Caco-2 (cell line): ENCODE data around the gene RUVBL1. TPM values are rescaled to one million over a fixed set of nuclear protein-coding genes. Genes with fewer than 3 reads are reported as not detected.

Experiments
- BruUV-seq: library from RNA; stranded (reverse); fragments of 400-500 nt; replicated peaks from 2 replicates; lab custom pipeline; 2021; lab: Mats Ljungman, UMichigan
- CTCF ChIA-PET: fragments of 300-600 bp; sonication (Branson Sonifier 250); formaldehyde crosslinking; loops from one replicate; lab custom pipeline; 2022; ENCODE audit warnings: antibody characterized with exemption; lab: Charles Lee
- POLR2A ChIA-PET: fragments of 300-600 bp; sonication (Branson Sonifier 250); formaldehyde crosslinking; loops from one replicate; lab custom pipeline; 2022; ENCODE audit warnings: antibody characterized with exemption; lab: Charles Lee
- DNase-seq, 2 experiments: peaks; one replicate each; pipeline versions ENCODE4 v3.0.0 to v3.0.0-alpha.2; 2020 to 2022
- H3K27me3 ChIP-seq: replicated peaks from 2 replicates; pipeline ENCODE4 v1.6.0; 2011; ENCODE audit warnings: low read length; ENCODE audit not compliant: control insufficient read depth, insufficient read depth
- H3K36me3 ChIP-seq: 2 replicates; pipeline ENCODE4 v1.5.1; 2011; ENCODE audit warnings: low read length; ENCODE audit not compliant: control insufficient read depth, insufficient read depth
- H3K4me1 ChIP-seq: fragments of 250-450 bp; sonication (Bioruptor Pico); 2 replicates; pipeline ENCODE4 v1.5.1; 2020; ENCODE audit warnings: mild to moderate bottlenecking
- H3K4me3 ChIP-seq: 2 replicates; pipeline ENCODE4 v1.5.1; 2011; ENCODE audit warnings: low read depth, mild to moderate bottlenecking, control low read depth, low read length
- H3K9me3 ChIP-seq: fragments of 250-450 bp; sonication (Bioruptor Pico); 2 replicates; pipeline ENCODE4 v1.5.1; 2020; ENCODE audit warnings: mild to moderate bottlenecking, moderate library complexity
- H3K27ac Mint-ChIP-seq: one replicate; pipeline ENCODE4 v1.8.0; 2022; ENCODE audit warnings: mixed read lengths; ENCODE audit not compliant: unreplicated experiment
- H3K27me3 Mint-ChIP-seq: one replicate; pipeline ENCODE4 v1.8.0; 2022; ENCODE audit warnings: mixed read lengths; ENCODE audit not compliant: insufficient read depth, unreplicated experiment
- H3K36me3 Mint-ChIP-seq: one replicate; pipeline ENCODE4 v1.8.0; 2022; ENCODE audit warnings: mild to moderate bottlenecking, mixed read lengths; ENCODE audit not compliant: insufficient read depth, unreplicated experiment
- H3K4me1 Mint-ChIP-seq: one replicate; pipeline ENCODE4 v1.8.0; 2022; ENCODE audit warnings: low read depth, mixed read lengths; ENCODE audit not compliant: unreplicated experiment
- H3K4me3 Mint-ChIP-seq: one replicate; pipeline ENCODE4 v1.8.0; 2022; ENCODE audit warnings: mild to moderate bottlenecking, moderate library complexity, mixed read lengths; ENCODE audit not compliant: unreplicated experiment
- H3K9me3 Mint-ChIP-seq: one replicate; pipeline ENCODE4 v1.8.0; 2022; ENCODE audit warnings: mixed read lengths; ENCODE audit not compliant: unreplicated experiment
- CTCF ChIP-seq, 2 experiments: fragments of 200-600 bp in 1 of 2; IDR thresholded peaks; 1 replicate in 1 of 2; 2 replicates in 1 of 2; pipeline versions ENCODE4 v1.5.1 to v1.8.0; 2011 to 2022; ENCODE audit warnings: antibody characterized with exemption in 1 of 2, control low read depth in 1 of 2, inconsistent platforms in 1 of 2, low read depth in 1 of 2, low read length in 1 of 2, mild to moderate bottlenecking in 1 of 2, moderate library complexity in 1 of 2; ENCODE audit not compliant: insufficient read depth in 1 of 2, severe bottlenecking in 1 of 2, unreplicated experiment in 1 of 2
- intact Hi-C: fragments of 100-400 bp; cut with micrococcal nuclease; formaldehyde crosslinking; loops from one replicate; pipeline ENCODE4 v1.10.0; 2022; ENCODE audit not compliant: unreplicated experiment
- total RNA-seq: library from RNA; stranded (reverse); gene quantifications from 2 replicates; pipeline ENCODE4 v1.2.3, GENCODE V29; 2022

The RUVBL1 gene
- total RNA-seq, 1 experiment from 2014 or later = 56.4 TPM

DNA sequence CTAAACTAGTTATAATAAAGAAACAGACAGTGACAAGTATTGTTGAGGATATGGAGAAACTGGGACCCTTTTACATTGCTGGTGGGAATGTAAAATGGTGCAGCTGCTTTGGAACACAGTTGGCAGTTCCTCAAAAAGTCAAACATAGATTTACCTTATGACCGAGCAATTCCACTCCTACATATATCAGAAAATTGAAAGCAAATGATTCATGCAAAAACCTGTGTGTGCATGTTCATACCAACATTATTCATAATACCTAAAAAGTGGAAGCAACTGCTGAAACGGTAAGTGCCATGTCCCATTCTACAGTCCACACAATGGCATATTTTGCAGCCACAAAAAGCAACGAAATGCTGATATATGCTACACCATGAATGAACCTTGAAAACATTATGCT is 83.6 kb downstream of the RUVBL1 start:
- no peak for DNase-seq
- Mint-ChIP-seq H3K27ac (no peak overlapping the region), H3K27me3 (peaks cover 8% of the 10 kb centered on the region), H3K4me3 (no peak overlapping the region), H3K9me3 (no peaks in the 10 kb centered on the region), H3K36me3 (no peaks in the 10 kb centered on the region), H3K4me1 (no peaks in the 10 kb centered on the region)
- BruUV-seq = no TSS peak
- H3K9me3 ChIP-seq = no peaks in the 10 kb centered on the region
- no peak overlapping the region for H3K4me3 ChIP-seq
- no peaks in the 10 kb centered on the region for H3K27me3 ChIP-seq
- H3K36me3 ChIP-seq = no peaks in the 10 kb centered on the region
- ChIA-PET CTCF (no interaction called here), POLR2A (no interaction called here)
- TF ChIP-seq CTCF (IDR thresholded peaks at IDR 0.05; ENCODE audit: insufficient read depth in 1 of 2, low read depth in 1 of 2, low read length in 1 of 2, severe bottlenecking in 1 of 2, unreplicated experiment in 1 of 2) = no peak
- intact Hi-C loops = no loop called here
- H3K4me1 ChIP-seq = no peaks in the 10 kb centered on the region

DNA sequence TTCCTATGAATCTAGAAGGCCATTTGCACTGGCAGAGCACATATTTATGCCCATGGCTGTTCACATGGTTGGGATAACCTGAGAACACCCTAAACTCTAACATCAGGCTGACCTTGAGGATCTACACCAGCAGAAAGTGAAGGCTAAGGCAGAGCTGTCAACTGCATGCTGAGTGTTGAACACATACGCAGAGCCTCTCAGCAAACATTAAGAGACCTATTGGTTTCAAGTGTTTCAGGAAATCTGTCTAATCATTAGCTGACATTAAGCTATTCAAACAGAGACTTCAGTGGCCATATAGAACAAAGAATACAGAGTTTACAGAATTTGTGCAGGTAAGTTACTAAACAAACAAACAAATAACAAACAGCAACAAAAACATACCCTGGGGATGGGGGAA is 87.5 kb downstream of the RUVBL1 start:
- no peaks in the 10 kb centered on the region for H3K36me3 Mint-ChIP-seq
- ChIA-PET POLR2A (no interaction called here), CTCF (no interaction called here)

DNA sequence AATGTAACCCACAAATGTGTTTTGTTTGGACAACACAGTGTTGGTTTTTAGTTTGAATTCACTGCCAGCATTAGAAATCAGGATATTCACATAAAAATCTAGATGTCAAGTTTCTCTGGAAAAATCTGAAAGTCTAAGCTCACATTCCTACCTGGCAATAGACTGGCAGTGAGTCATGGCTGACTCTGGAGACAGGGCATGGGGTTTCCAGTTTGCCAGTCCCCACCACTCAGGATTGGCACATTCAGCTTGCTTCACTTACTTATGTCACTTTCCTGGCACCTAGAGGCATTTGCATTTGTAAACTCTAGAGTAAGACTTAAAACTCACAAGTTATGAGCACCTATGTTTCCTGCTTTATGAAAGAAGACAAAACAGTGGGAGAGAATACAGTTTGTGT is 90.5 kb downstream of the RUVBL1 start:
- Mint-ChIP-seq H3K27me3 (peaks cover 6% of the 10 kb centered on the region), H3K36me3 (no peaks in the 10 kb centered on the region), H3K9me3 (no peaks in the 10 kb centered on the region), H3K4me1 (no peaks in the 10 kb centered on the region), H3K4me3 (no peak overlapping the region), H3K27ac (no peak overlapping the region)
- no peaks in the 10 kb centered on the region for H3K9me3 ChIP-seq
- no TSS peak for BruUV-seq
- intact Hi-C loops = no loop called here
- H3K4me3 ChIP-seq = no peak overlapping the region
- H3K36me3 ChIP-seq = no peaks in the 10 kb centered on the region
- ChIA-PET CTCF (no interaction called here), POLR2A (no interaction called here)
- no peaks in the 10 kb centered on the region for H3K27me3 ChIP-seq
- TF ChIP-seq CTCF (IDR thresholded peaks at IDR 0.05; ENCODE audit: insufficient read depth in 1 of 2, low read depth in 1 of 2, low read length in 1 of 2, severe bottlenecking in 1 of 2, unreplicated experiment in 1 of 2) = no peak
- DNase-seq = no peak
- H3K4me1 ChIP-seq = no peaks in the 10 kb centered on the region

More for the DNA sequence above, 87.5 kb downstream of the RUVBL1 start:
- Mint-ChIP-seq H3K27me3 (peaks cover 6% of the 10 kb centered on the region), H3K4me3 (no peak overlapping the region), H3K4me1 (no peaks in the 10 kb centered on the region), H3K9me3 (no peaks in the 10 kb centered on the region), H3K27ac (no peak overlapping the region)
- Histone ChIP-seq H3K4me1 (no peaks in the 10 kb centered on the region), H3K36me3 (no peaks in the 10 kb centered on the region), H3K27me3 (no peaks in the 10 kb centered on the region), H3K9me3 (no peaks in the 10 kb centered on the region), H3K4me3 (no peak overlapping the region)
- no TSS peak for BruUV-seq
- TF ChIP-seq CTCF (IDR thresholded peaks at IDR 0.05; ENCODE audit: insufficient read depth in 1 of 2, low read depth in 1 of 2, low read length in 1 of 2, severe bottlenecking in 1 of 2, unreplicated experiment in 1 of 2) = no peak
- peak in 1 of 2 experiments; percentile 6 for DNase-seq
- intact Hi-C loops = no loop called here

Other genes starting within 250 kb of the RUVBL1 start
- not detected in 2 replicates for gene KBTBD12, start 208.6 kb downstream of the RUVBL1 start, total RNA-seq
- 176 and 178 TPM in 2 replicates for gene SEC61A1, start 71.4 kb downstream of the RUVBL1 start, total RNA-seq
- 13.8 and 14.0 TPM in 2 replicates for gene EEFSEC, start 29.7 kb upstream of the RUVBL1 start, total RNA-seq